Measurements from ENCODE around the gene EMID1. TPM values are rescaled to one million over a fixed set of nuclear protein-coding genes. Genes with fewer than 3 reads are reported as not detected.
"Not testable (repeated sequence)": the region's sequence is repeated elsewhere in the genome, so short reads cannot be mapped to it uniquely, and the experiment has no call there.

The EMID1 gene
- total RNA-seq, 2 experiments from 2014 or later: not detected

DNA sequence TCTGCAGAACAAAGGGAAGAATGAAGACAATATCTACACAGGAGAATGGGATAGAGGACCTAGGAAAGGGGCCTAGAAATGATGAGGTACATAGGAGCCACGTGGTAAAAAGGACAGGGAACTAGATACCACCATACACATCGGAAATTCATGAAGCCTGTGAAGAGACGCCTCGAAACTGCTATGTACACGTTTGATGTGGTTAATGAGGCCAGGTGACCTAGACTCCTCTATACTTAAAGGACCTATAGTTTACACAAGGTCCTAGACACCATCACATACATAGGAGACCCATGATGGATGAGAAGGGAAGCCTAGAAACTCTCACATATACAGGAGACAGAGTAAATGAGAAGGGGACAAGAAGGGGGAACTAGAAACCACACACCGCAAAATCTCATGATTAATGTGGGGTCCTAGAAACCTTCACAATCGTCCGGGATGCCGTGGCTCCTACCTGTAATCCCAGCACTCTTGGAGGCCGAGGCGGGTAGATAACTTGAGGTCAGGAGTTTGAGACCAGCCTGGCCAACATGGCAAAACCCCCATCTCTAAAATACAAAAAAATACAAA lies 38.3 kb downstream of the EMID1 start:
- CTCF ChIA-PET: no interaction called here
- H3K9me3 Mint-ChIP-seq: peaks cover 3% of the 10 kb centered on the region

DNA sequence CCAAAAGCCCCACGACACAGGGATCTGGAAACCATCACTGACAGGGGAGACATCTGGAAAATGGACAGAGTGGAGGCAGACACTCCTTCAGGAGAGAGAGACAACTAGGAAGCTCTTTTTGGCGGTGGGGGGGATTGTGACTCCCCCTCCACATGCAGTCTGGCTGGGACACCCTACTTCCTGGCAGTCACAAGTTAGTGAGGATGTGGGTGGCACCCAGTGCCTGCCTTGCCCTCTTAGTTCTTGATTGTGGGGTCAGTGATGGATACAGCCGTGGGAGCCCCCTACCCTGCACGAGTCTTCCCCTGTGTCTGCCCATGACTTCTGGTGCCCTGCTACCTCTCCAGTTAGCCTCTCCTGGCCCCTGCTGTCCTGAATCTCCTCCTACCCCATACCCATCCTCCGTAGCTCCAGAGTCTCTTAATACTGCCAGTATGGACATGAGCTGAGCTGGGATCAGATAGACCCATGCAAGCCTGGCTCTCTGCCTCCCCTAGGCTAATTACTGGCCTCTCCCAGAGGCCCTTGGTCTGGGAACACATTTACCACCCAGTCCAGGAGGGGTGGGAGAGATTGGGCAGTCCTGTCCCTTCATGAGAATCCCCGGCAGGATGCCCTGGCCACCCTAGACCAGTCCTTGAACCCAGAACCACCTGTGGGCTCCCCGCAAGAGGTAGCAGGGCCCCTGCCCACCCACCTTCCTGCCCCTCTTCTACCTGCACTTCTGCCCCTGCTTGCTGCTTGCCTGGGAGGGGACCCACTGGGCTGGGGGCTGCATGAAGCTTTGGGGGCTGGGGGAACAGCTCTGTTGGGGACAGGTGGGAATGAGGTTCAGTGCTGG lies 39.3 kb downstream of the EMID1 start:
- ATAC-seq (ENCODE audit: poor library complexity): no peak
- H3K9me3 ChIP-seq (ENCODE audit: control insufficient read depth in 1 of 2, insufficient read depth in 1 of 2, low read length in 2 of 2): peaks cover 6% of the 10 kb centered on the region in 2 experiments
- CTCF ChIA-PET: interaction anchor here (0.6 to 1.6 kb wide), 13 partner anchors 8 to 1440 kb away, joined by 3 to 9 read pairs (median 4); no protein-coding TSS in a partner anchor
- H3K4me3 Mint-ChIP-seq: no peak overlapping the region
- intact Hi-C loops (cut with DNase I, micrococcal nuclease): loop anchor here (1.0 to 10.0 kb wide), 4 partner anchors 90 to 390 kb away; no protein-coding TSS in a partner anchor
- H3K9me3 Mint-ChIP-seq: no peaks in the 10 kb centered on the region
- TF ChIP-seq CTCF (IDR thresholded peaks at IDR 0.05): no peak
- H3K27ac Mint-ChIP-seq: no peak overlapping the region
- DNase-seq: no peak
- H3K27me3 ChIP-seq (ENCODE audit: control insufficient read depth in 1 of 2, insufficient read depth in 2 of 2, low read length in 2 of 2): no peaks in the 10 kb centered on the region
- no peak overlapping the region for H3K4me3 ChIP-seq (ENCODE audit: low read length)
- peaks cover 19% of the 10 kb centered on the region for H3K27me3 Mint-ChIP-seq
- POLR2A ChIA-PET: interaction anchor here (0.6 to 1.2 kb wide), 3 partner anchors 10 to 616 kb away, joined by 3 to 4 read pairs (median 3); no protein-coding TSS in a partner anchor
- no peak overlapping the region for H3K27ac ChIP-seq (ENCODE audit: low read depth in 1 of 2, low read length in 2 of 2)
- H3K36me3 Mint-ChIP-seq (ENCODE audit: low read depth): peaks cover 5% of the 10 kb centered on the region
- no peaks in the 10 kb centered on the region for H3K4me1 Mint-ChIP-seq (ENCODE audit: low read depth)
- no peaks in the 10 kb centered on the region for H3K36me3 ChIP-seq (ENCODE audit: insufficient read depth, low read length)
- peaks cover 4% of the 10 kb centered on the region for H3K4me1 ChIP-seq (ENCODE audit: insufficient read depth, low read length)

More for the DNA sequence above, 38.3 kb downstream of the EMID1 start:
- H3K4me1 ChIP-seq (ENCODE audit: insufficient read depth, low read length): peaks cover 4% of the 10 kb centered on the region
- no peaks in the 10 kb centered on the region for H3K4me1 Mint-ChIP-seq (ENCODE audit: low read depth)
- no peak overlapping the region for H3K27ac Mint-ChIP-seq
- DNase-seq: no peak
- H3K36me3 Mint-ChIP-seq (ENCODE audit: low read depth): peaks cover 5% of the 10 kb centered on the region
- H3K4me3 Mint-ChIP-seq: no peak overlapping the region
- H3K36me3 ChIP-seq (ENCODE audit: insufficient read depth, low read length): no peaks in the 10 kb centered on the region
- H3K27ac ChIP-seq (ENCODE audit: low read depth in 1 of 2, low read length in 2 of 2): no peak overlapping the region
- no peaks in the 10 kb centered on the region for H3K27me3 ChIP-seq (ENCODE audit: control insufficient read depth in 1 of 2, insufficient read depth in 2 of 2, low read length in 2 of 2)
- peaks cover 19% of the 10 kb centered on the region for H3K27me3 Mint-ChIP-seq
- POLR2A ChIA-PET: no interaction called here
- H3K4me3 ChIP-seq (ENCODE audit: low read length): no peak overlapping the region
- no peak for ATAC-seq (ENCODE audit: poor library complexity)
- no peak for TF ChIP-seq CTCF (IDR thresholded peaks at IDR 0.05)
- intact Hi-C loops (cut with DNase I, micrococcal nuclease): loop anchor here in 1 of 2 experiments (10.0 kb wide), 1 partner anchor 89 kb away; no protein-coding TSS in a partner anchor
- H3K9me3 ChIP-seq (ENCODE audit: control insufficient read depth in 1 of 2, insufficient read depth in 1 of 2, low read length in 2 of 2): peaks cover 6 to 12% of the 10 kb centered on the region in 2 experiments

GRCh38 chr22:29245626-29246385 lies 40.1 kb downstream of the EMID1 start:
- no peaks in the 10 kb centered on the region for H3K4me1 Mint-ChIP-seq (ENCODE audit: low read depth)
- H3K9me3 ChIP-seq (ENCODE audit: control insufficient read depth in 1 of 2, insufficient read depth in 1 of 2, low read length in 2 of 2): peaks cover 6% of the 10 kb centered on the region in 2 experiments
- ChIA-PET POLR2A (interaction anchor here (0.6 to 1.2 kb wide), 3 partner anchors 11 to 617 kb away, joined by 3 to 4 read pairs (median 3); no protein-coding TSS in a partner anchor), CTCF (interaction anchor here (0.6 to 1.6 kb wide), 13 partner anchors 9 to 1439 kb away, joined by 3 to 9 read pairs (median 4); no protein-coding TSS in a partner anchor)
- H3K4me3 ChIP-seq (ENCODE audit: low read length): no peak overlapping the region
- H3K9me3 Mint-ChIP-seq: no peaks in the 10 kb centered on the region
- no peak overlapping the region for H3K27ac ChIP-seq (ENCODE audit: low read depth in 1 of 2, low read length in 2 of 2)
- ATAC-seq (ENCODE audit: poor library complexity): peak; percentile 95
- H3K4me1 ChIP-seq (ENCODE audit: insufficient read depth, low read length): peaks cover 4% of the 10 kb centered on the region
- no peak overlapping the region for H3K27ac Mint-ChIP-seq
- no peaks in the 10 kb centered on the region for H3K36me3 ChIP-seq (ENCODE audit: insufficient read depth, low read length)
- H3K27me3 ChIP-seq (ENCODE audit: control insufficient read depth in 1 of 2, insufficient read depth in 2 of 2, low read length in 2 of 2): no peaks in the 10 kb centered on the region
- DNase-seq: peak; percentile 49 to 78 (median 59)
- peaks cover 19% of the 10 kb centered on the region for H3K27me3 Mint-ChIP-seq
- TF ChIP-seq CTCF (IDR thresholded peaks at IDR 0.05): peak; percentile 96
- intact Hi-C loops (cut with DNase I, micrococcal nuclease): loop anchor here (1.0 to 10.0 kb wide), 5 partner anchors 91 to 645 kb away; no protein-coding TSS in a partner anchor
- no peak overlapping the region for H3K4me3 Mint-ChIP-seq
- H3K36me3 Mint-ChIP-seq (ENCODE audit: low read depth): peaks cover 5% of the 10 kb centered on the region

DNA sequence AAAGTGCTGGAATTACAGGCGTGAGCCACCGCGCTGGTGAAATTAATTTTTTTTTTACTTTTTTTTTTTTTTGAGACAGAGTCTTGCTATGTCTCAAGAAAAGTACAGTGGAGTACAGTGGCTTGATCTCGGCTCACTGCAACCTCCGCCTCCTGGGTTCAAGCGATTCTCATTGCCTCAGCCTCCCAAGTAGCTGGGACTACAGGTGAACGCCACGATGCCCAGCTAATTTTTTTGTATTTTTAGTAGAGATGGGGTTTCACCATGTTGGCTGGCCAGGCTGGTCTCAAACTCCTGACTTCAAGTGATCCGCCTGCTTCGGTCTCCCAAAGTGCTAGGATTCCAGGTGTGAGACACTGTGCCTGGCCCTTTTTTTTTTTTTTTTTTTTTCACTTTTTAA lies 42.2 kb downstream of the EMID1 start:
- H3K9me3 Mint-ChIP-seq; H3K27ac Mint-ChIP-seq; H3K4me1 ChIP-seq (ENCODE audit: insufficient read depth, low read length); H3K9me3 ChIP-seq (ENCODE audit: control insufficient read depth in 1 of 2, insufficient read depth in 1 of 2, low read length in 2 of 2); ATAC-seq (ENCODE audit: poor library complexity); POLR2A ChIA-PET; H3K4me1 Mint-ChIP-seq (ENCODE audit: low read depth); DNase-seq; H3K27ac ChIP-seq (ENCODE audit: low read depth in 1 of 2, low read length in 2 of 2); H3K36me3 Mint-ChIP-seq (ENCODE audit: low read depth); H3K4me3 Mint-ChIP-seq; H3K27me3 ChIP-seq (ENCODE audit: control insufficient read depth in 1 of 2, insufficient read depth in 2 of 2, low read length in 2 of 2); H3K36me3 ChIP-seq (ENCODE audit: insufficient read depth, low read length); H3K4me3 ChIP-seq (ENCODE audit: low read length): not testable (repeated sequence)
- intact Hi-C loops (cut with DNase I, micrococcal nuclease): loop anchor here in 1 of 2 experiments (2.0 to 10.0 kb wide), 3 partner anchors 93 to 647 kb away; no protein-coding TSS in a partner anchor
- CTCF ChIA-PET: interaction anchor here (1.2 kb wide), 1 partner anchor 25 kb away, joined by 4 read pairs; no protein-coding TSS in a partner anchor
- peaks cover 19% of the 10 kb centered on the region for H3K27me3 Mint-ChIP-seq

Measured in CD4-positive, alpha-beta T cell (primary cell).